HepG2 (cell line): Measurements from ENCODE around the gene C19orf73.

ENCODE experiments used
- ARNT ChIP-seq: fragments of 450-650 bp; IDR thresholded peaks from 2 replicates; pipeline ENCODE4 v1.6.1; 2017
- BRCA1 ChIP-seq: sonication (generic); formaldehyde crosslinking; IDR thresholded peaks from 2 replicates; pipeline ENCODE4 v1.4.0; 2020; ENCODE audit warnings: missing genetic modification reagents
- CTCF ChIP-seq: sonication (generic); formaldehyde crosslinking; IDR thresholded peaks from 2 replicates; pipeline ENCODE4 v1.5.0; 2020; ENCODE audit warnings: mild to moderate bottlenecking, missing genetic modification reagents, moderate library complexity

- TF ChIP-seq BRCA1 (CRISPR knock-in tag) (no peak), ARNT (no peak), CTCF (CRISPR knock-in tag) (no peak)
Observed at GRCh38 chr19:49119411-49120324, 725 bp upstream of the C19orf73 start, which contains the start of gene PPFIA3.
